Stimulated activated CD4-positive, alpha-beta T cell treated with anti-CD3 and anti-CD28 coated beads, Interleukin-1b, Interleukin-23, amount 100 ng/mL, for 4 hours (primary cell): Measurements from ENCODE around the gene BLTP3A.
A peak's percentile ranks its signal among the peaks of the same experiment; 100 is the strongest.
"Not testable (repeated sequence)": the region's sequence is repeated elsewhere in the genome, so short reads cannot be mapped to it uniquely, and the experiment has no call there.

Experiments
- DNase-seq, 2 donors: peaks; one replicate each; pipeline ENCODE4 v3.0.0-alpha.2; 2020; ENCODE audit warnings: low read depth in 2 of 2

BLTP3A gene

DNA sequence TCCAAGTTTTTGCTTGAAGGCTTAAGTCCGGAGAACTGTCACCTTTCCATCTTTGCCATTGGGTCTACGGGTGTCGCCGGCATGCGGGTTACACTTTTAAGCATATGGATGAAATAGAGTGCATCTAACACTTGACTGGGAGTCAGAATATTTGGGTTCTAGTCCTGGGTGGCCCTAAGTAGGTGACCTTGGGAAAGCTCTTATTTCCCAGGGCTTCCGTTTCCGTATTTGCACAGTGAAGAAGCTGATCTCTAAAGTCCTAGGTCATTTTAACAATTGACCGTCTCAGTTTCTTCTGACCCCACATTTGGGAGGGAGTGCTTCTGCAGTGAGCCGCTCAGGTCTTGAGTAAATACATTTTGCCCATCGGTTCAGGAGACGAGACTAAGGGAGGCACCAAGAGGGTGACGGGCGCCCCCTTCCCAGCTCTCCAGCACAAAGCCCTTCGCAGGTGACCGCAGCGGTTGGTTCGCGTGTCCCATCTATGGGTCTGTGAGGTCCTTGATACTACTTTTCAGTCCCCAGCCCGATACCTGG is 651 bp upstream of the BLTP3A start:
- DNase-seq: peak; percentile 8 to 26

DNA sequence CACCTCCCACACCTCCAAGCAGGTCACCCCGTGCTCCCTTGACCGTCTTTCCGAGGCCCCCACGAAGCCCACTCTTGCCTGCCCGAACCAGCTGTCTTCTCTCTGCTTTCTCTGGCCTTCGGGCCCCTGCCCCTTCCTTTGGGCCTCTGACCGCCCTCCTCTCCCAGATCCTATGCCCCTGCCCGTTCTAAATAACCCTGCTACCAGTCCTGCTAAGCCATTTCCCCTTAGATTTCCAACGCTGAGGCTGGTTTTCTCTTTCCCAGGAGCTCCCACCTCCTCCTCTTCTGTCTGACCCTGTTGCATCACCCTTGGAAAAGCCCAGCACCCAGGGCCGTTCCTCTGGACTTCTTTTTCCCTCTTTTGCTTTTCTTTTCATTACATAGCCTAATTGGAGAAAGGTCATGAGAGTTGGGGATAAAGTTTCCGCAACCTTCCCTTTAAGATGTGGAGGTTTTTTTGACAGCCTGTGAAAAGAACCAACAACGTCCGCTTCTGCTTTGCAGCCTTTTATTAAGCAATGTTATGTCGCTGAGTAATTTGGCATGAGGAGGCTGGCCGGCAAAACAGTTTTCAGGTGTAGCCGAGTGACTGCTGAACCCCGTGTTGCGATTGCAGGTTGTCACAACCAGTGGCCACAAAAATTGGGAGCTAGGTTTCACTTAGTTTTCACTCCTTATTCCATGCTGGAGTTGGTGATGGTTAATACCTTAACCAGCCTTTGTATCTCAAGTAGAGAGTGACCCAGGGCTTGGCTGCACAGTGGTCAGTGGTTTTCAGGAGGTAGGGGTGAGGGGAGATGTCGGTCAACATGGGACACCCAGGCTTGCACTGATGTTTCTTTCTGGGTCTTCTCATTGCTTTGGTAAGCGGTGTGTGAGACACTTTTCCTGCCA is 970 bp downstream of the BLTP3A start:
- no peak for DNase-seq

DNA sequence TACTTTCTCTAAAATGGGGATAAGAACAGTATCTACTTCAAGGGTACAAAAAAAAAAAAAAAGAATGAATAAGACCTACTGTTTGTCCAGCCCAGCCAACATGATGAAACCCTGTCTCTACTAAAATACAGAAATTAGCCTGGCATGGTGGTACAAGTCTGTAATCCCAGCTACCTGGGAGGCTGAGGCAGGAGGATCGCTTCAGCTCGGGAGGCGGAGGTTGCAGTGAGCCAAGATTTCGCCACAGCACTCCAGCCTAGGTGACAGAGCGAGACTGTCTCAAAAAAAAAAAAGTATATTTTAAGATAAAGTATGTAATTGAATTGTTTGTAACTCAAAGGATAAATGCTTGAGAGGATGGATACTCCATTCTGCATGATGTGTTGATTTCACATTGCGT is 2.0 kb downstream of the BLTP3A start:
- no peak for DNase-seq

DNA sequence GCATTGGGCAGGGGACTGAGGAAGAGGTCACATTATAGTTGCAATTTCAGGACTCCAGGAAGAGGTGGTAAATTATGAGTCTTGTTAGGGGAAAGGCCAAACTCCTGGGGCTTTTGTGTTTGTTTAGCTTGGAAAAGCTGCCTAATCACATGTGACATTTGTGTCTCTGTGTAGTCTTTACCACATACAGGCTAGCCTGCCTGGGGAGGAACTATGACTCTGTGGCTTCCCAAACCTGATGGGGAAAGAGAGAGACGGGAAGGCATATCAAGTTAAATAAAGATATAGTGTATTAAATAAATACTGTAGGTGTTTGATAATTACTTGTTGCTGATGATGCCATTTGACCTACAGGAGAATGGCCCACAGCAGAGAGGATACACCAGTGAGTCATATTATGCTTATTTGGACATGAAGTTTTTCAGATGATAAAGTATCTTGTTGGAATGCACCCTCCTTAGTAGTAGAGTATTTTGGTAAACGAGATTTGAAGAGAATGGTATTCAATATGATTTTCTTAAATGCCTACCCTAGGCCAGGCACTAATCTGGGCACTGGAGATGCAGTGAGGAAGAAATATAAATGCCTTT is 4.0 kb downstream of the BLTP3A start:
- DNase-seq: no peak

DNA sequence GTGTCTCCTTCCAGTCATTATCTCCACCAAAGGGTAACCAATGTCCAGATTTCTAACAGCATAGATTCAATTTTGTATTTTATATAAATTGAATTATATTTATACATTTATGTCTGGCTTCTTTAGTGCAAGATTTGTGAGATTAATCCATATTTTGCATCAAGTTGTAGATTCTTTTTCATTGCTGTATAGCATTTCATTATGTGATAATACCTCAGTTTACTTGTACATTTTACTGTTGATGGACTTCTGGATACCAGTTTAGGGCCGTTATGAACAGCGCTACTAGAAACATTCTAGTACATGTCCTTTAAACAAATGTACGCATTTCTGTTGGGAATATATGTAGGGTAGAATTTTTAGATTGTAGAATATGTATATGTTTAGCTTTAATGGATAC is 6.2 kb downstream of the BLTP3A start:
- DNase-seq: no peak

DNA sequence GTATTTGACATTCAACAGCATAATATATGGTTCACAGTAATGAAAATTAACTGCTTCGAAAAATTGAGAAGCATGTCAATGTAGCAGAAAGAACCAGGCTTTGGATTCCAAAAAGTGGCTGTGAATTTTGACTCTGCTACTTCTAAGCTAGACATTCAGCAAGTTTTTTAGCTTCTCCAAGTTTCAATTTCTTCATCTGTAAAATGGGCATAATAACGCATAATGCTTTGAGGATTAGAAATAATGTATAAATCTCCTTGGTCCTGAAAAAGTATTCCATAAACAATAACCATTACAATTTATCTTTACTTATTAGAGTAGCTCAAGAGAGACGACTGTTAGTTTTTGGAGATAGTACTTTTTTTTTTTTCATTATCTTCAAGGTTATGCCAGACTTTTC is 7.7 kb downstream of the BLTP3A start:
- DNase-seq: no peak

DNA sequence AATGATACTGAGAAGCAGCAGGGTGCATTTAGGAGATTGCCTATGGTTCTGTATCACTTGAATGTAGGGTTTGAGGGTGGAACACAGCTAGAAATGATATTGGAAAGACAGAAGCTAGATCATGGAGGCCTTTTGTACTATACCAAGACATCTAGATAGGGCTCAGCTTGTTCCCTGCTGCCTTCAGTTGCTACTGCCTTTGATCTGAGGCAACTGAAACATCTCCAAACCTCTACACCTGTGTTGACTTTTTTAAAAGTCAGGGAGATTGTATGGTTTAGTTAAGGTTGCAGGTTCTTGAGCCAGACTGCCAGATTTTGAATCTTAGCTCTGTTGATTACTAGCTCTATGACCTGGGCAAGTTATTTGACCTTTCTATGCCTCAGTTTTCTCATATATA is 12.7 kb downstream of the BLTP3A start:
- no peak for DNase-seq

DNA sequence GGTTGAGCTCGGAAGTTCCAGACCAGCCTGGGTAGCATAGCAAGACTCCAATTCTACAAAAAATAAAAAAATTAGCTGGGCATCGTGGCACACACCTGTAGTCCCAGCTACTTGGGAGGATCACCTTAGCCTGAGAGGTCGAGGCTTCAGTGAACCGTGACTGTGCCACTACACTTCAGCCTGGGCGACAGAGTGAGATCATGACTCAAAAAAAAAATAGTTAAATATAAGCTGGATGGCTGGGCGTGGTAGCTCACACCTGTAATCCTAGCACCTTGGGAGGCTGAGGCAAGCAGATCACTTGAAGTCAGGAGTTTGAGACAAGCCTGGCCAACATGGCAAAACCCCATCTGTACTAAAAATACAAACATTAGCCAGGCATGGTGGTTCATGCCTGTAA is 13.2 kb downstream of the BLTP3A start:
- DNase-seq: not testable (repeated sequence)

DNA sequence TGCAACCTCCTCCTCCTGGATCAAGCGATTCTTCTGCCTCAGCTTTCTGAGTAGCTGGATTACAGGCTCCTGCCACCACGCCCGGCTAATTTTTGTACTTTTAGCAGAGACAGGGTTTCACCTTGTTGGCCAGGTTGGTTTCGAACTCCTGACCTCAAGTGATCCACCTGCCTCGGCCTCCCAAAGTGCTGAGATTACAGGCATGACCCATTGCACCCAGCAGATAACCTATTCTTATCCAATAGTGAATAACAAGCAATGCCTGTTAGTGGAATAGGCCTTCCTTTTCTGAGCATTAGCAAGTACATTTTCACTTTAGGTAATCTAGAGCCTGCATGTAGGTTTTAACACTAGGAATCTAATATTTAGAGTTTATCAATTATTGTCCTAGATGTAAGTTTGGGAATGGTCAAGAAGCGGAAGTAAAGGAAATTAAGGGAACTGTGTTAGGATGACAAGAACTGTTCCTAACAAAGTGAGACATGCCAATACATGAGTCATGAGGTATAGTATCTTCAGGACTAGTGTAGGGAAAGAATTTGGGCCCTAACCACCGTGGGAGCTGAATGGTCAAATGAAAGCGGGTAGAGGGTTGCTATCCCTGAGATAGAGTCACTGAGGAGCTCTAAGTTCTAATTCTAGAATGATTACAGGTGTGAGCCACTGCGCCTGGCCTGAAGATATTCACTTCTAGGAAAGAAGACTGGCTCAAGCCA is 15.0 kb downstream of the BLTP3A start:
- DNase-seq: no peak

DNA sequence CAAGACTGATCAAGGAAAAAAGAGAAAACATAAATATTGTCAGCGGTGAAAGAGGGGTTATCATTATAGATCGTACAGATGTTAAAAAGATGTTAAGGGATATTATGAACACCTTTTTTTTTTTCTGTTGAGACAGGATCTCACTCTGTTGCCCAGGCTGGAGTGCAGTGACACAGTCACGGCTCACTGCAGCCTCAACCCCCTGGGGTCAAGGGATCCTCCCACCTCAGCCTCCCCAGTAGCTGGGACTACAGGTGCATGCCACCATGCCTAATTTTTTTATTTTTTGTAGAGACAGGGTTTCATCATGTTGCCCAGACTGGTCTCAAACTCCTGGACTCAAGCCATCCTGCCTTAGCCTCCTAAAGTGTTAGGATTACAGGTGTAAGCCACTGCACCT is 16.6 kb downstream of the BLTP3A start:
- DNase-seq: not testable (repeated sequence)

DNA sequence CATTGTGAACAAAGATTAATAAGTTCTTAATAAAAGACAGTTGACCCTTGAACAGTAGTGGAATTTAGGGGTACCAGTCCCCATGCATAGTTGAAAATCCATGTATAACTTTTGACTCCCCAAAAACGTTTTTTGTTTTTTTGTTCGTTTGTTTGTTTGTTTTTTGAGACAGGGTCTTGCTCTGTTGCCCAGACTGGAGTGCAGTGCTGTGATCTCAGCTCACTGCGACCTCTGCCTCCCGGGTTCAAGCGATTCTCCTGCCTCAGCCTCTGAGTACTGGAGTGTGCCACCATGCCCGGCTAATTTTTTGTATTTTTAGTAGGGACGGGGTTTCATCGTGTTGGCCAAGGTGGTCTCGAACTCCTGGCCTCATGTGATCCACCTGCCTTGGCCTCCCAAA is 17.5 kb downstream of the BLTP3A start:
- not testable (repeated sequence) for DNase-seq

DNA sequence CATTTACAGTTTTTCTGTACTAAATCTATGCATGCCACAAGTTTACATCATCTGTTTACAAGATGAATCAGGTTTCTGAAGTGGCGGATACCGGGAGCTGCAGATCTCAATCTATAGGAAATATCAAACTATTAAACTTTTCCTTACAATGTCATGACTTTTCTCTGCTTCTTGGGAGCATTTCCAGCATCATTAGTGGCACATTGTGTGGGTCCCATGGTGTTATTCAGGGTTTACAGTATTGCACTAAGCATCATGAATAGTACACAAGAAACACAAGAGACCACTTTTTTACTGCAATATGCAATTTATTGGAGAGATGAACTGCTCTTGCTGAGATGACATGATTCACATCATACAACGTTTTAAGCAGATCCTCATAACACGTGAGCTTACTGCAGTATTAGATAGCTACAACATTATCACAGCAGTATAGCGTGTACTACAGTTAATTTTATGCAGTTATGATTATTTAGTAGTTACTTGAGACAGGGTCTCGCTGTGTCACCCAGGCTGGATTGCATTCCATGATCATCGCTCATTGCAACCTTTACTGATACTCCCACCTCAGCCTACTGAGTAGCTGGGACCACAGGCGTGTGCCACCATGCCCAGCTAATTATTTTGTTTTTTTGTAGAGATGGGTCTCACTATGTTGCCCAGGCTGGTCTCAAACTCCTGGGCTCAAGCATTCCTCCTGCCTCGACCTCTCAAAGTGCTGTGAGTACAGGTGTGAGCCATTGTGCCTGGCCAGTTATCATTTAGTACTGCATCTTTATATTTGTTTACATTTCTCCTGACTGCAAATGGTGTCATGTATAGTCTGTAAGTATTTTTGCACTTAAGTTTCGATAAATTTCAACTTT is 18.4 kb downstream of the BLTP3A start:
- no peak for DNase-seq

DNA sequence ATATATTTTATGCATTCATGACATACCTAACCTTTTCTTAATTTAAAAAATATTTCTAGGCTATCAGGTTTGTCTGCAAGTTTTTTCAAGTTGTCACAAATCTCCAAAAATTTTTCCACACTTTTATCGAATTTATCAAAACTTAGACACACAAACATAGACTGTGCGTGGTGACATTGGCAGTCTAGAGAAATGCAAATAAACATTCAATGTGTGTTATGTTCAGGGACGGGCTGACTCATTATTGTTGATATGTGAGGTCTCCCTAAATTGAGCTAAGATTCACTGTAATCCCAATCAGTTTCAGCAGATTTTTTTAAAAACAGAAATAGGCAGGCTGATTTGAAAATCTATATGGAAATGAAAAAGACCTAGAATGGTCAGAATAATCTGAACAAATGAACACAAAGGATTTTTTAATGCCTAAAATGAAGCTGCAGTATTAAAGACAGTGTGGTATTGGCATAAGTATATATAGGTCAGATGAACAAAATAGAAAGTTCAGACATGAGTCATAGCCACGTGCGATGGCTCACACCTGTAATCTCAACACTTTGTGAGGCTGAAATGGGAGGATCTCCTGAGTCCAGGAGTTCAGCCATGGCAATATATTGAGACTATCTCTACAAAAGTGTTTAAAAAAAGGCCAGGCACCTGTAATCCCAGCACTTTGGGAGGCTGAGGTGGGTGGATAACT is 19.2 kb downstream of the BLTP3A start:
- no peak for DNase-seq

DNA sequence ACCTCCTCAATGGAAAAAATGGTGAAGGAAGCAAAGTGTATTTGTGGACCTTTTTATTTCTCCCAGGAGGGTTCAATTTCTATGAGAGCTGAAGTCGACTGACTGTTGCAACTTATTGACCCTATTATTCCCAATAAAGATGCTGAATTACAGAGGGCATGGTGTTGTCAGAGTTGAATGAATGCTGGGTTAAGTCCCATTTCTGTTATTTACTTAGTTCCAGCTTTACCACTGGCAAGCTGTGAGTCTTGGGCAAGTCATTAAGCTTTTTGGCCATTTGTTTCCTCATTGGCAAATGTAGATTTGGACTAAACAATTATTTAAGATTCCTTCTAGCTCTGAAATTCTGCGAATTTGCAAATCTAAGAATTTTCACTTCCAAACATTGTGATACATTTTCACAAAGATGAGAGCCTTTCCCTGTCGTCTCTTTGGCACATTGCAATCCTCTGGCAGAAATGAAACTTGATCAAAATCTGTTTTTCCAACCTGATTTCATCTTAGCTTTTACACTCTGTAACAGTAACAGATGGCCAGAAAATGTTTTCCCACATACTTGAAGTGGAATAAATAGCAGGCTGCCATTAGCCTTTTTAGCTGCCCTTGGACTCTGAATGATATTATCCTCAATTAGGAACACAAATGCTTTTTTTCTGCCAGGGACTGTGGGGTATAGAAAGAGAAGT is 21.3 kb downstream of the BLTP3A start:
- no peak for DNase-seq

DNA sequence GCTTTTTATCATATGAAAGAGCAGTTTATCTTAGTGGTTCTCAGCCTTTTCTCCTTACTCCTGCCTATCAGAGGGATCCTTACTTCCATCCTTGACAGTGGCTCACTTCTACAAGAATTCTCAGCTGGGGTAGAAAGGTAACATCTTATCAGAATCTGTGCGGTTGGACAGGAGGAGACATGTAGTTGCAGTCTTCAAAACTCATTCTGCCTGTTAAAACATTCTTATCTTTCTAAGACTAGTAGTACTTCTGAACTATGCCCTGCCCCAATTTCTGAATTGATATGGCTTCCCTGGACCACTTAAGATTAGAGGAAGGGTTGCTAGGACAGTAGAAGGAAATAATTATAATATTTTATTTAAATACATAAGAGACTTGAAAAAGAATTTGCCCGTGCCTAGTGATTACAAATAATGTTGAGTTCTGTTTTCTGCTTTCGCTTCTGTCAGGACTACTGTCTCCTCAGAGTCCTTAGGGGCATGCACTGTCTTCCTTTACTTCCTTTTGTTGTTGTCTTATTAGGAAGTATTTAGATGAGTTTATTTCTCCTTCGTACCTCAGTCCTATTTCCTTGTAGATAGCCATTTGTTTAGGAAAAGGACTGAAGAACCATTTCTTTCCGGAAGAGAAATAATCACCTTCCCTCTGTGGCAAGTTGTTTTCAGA is 24.9 kb downstream of the BLTP3A start:
- DNase-seq: no peak

DNA sequence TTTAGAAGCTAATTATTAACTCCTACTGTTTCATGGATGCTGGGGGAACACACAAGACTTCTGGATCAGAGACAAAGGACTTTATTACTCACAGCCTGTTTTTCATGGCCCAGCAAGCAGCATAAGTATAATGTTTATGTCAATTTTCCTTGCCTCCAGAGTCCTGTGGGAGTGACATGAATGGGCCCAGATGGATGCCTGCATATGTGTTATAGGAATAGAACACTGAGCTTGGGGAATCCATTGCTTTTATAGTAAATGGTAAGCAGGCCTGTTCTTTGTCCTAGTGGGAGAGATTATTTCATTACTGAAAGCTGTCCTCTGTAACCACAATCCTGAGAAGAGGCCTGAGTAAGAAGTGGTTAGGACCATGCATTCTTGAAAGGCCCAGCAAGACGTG is 25.6 kb downstream of the BLTP3A start:
- DNase-seq: no peak

DNA sequence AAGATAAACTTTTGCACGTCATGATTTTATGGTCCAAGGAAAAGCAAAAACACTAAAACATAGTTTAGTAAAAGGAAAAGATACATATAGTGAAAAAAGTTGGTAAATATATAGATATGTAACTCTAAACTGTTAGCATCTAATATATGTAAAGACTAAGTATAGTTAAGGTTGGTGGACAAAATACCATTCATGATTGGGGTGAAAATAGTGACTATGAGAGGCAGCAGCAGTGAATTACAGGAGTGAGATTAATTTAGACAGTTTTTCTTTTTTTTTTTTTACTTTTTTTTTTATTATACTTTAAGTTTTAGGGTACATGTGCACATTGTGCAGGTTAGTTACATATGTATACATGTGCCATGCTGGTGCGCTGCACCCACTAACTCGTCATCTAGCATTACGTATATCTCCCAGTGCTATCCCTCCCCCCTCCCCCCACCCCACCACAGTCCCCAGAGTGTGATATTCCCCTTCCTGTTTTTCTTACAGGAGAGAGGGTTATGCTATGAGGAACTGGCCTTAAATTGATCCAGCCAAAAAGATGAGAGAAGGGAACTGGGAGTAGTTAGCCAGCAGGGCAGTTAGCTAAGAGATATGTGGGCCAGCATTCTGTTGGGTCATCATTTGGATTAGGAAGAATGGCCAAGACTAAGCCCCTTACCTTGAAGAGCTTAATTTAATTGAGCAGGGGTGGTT is 27.1 kb downstream of the BLTP3A start:
- not testable (repeated sequence) for DNase-seq

DNA sequence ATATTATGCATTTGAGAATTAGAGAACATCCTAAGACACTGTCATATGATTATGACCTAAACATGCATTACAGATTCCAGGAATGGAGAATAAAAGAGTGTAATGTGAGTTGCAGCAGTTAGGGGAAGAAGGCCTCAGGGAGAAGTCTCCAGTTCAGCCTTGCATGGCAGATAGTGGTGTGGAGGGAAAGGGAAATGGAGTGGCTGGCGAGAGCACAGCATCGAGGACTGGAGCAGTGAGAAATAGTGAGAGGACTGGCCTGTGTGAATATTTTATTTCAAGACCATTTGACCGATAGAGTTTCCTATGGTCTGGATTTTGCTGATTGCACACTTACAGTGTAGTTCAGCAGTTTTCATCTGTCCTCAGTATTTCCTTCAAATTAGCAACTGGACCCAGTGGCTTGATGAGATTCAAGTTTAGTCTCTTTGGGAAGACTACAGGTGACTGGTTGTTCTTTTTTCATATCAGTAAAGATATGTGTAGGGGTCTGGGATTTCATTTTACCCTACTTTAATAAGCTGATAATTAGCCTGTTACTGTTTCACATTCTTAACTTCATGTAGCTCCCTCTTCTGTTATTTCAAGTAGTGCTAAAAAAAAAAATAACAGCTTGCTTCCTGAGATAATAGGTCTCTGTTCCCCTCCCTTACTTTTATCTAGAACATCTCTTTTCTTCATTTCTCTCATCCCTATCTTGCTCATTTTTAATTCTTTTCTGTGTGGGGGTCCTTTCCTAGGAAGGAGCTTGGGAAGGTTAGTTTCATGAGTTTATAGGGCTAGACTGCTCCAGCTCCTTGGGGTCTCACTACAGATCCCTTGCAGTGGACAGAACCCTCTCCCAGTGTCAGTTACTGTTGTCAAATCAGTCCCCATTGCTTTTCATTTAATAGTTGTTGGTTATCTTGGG is 27.9 kb downstream of the BLTP3A start:
- DNase-seq: no peak
